ENCODE data around the gene RPUSD1. TPM values are rescaled to one million over a fixed set of nuclear protein-coding genes. Genes with fewer than 3 reads are reported as not detected.

RPUSD1 gene
- total and polyA plus RNA-seq, 2 donors (not counting 3 experiments of a cell fraction or from before 2014, with no cell fraction given): 46.2 to 55.8 TPM

DNA sequence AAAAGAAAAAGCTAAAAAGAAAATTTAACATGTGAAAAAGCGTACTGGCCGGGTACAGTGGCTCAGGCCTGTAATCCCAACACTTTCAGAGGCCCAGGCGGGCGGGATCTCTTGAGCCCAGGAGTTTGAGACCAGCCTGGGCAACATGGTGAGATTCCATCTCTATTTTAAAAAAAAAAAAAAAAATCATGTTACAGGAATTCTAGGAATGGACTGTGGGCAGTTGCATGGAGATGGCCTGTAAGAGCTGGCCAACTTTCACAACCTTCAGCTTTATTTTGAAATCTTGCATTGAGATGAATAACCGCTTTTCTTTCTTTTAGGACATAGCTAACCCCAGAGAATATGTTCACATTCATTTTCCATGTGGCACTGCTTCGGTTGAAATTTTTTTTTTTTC is 39.2 kb downstream of the RPUSD1 start:
- CTCF ChIA-PET: interaction anchor here (1.1 to 1.2 kb wide), 2 partner anchors 12 to 20 kb away, joined by 3 to 4 read pairs; partner anchors contain the start of gene MSLN
- BruUV-seq (replicated peaks): no TSS peak
- Histone ChIP-seq H3K4me3 (replicated peaks in 1 of 3; ENCODE audit: insufficient read depth in 1 of 3, low read depth in 1 of 3, low read length in 3 of 3) (no peak overlapping the region), H3K4me2 (ENCODE audit: insufficient read depth, low read length) (no peak overlapping the region), H3K9me3 (replicated peaks; ENCODE audit: control insufficient read depth, insufficient read depth, low read length) (no peaks in the 10 kb centered on the region), H3K79me2 (ENCODE audit: control insufficient read depth, insufficient read depth, low read length) (no peaks in the 10 kb centered on the region), H3K27me3 (ENCODE audit: control insufficient read depth in 2 of 2, insufficient read depth in 2 of 2, low read length in 2 of 2) (peaks cover 4% of the 10 kb centered on the region in 2 experiments), H3K9me1 (replicated peaks; ENCODE audit: control insufficient read depth, extremely low read depth, insufficient read depth, low read length) (no peaks in the 10 kb centered on the region), H3K9ac (replicated peaks; ENCODE audit: extremely low read depth, insufficient read depth, low read length) (no peak overlapping the region), H3K36me3 (ENCODE audit: control insufficient read depth in 2 of 2, extremely low read depth in 1 of 2, insufficient read depth in 2 of 2, low read length in 2 of 2) (no peaks in the 10 kb centered on the region), H4K20me1 (replicated peaks; ENCODE audit: control insufficient read depth, extremely low read depth, insufficient read depth, low read length) (no peaks in the 10 kb centered on the region), H3K4me1 (ENCODE audit: control insufficient read depth, extremely low read depth, insufficient read depth, low read length) (no peaks in the 10 kb centered on the region), H2AFZ (ENCODE audit: low read depth, low read length) (no peak overlapping the region), H3K27ac (ENCODE audit: insufficient read depth, low read depth, low read length) (no peak overlapping the region)
- DNase-seq (ENCODE audit: low read depth, low spot score) (no peak), FAIRE-seq (no peak)
- TF ChIP-seq EZH2 (IDR thresholded peaks at IDR 0.05; ENCODE audit: borderline replicate concordance, low read depth, low read length, severe bottlenecking) (no peak), MYC (IDR thresholded peaks at IDR 0.05; ENCODE audit: low read depth, low read length) (no peak), POLR2AphosphoS5 (IDR thresholded peaks at IDR 0.05; ENCODE audit: insufficient read depth, low read depth, low read length) (no peak), JUN (IDR thresholded peaks at IDR 0.05; ENCODE audit: borderline replicate concordance, insufficient read depth, insufficient read length, low read depth) (no peak), POLR2A (IDR thresholded peaks at IDR 0.05; ENCODE audit: low read depth, low read length) (no peak), FOS (IDR thresholded peaks at IDR 0.05; ENCODE audit: borderline replicate concordance, insufficient read depth, low read length) (no peak), GATA2 (IDR thresholded peaks at IDR 0.05; ENCODE audit: insufficient read depth, insufficient read length, low read depth, low read length) (no peak)
- TF ChIP-seq, protein P1, sequence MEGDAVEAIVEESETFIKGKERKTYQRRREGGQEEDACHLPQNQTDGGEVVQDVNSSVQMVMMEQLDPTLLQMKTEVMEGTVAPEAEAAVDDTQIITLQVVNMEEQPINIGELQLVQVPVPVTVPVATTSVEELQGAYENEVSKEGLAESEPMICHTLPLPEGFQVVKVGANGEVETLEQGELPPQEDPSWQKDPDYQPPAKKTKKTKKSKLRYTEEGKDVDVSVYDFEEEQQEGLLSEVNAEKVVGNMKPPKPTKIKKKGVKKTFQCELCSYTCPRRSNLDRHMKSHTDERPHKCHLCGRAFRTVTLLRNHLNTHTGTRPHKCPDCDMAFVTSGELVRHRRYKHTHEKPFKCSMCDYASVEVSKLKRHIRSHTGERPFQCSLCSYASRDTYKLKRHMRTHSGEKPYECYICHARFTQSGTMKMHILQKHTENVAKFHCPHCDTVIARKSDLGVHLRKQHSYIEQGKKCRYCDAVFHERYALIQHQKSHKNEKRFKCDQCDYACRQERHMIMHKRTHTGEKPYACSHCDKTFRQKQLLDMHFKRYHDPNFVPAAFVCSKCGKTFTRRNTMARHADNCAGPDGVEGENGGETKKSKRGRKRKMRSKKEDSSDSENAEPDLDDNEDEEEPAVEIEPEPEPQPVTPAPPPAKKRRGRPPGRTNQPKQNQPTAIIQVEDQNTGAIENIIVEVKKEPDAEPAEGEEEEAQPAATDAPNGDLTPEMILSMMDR (IDR thresholded peaks at IDR 0.05; ENCODE audit: extremely low read depth in 1 of 2, insufficient read depth in 1 of 2, low read depth in 1 of 2, low read length in 2 of 2): no peak
- TF ChIP-seq, protein P2, sequence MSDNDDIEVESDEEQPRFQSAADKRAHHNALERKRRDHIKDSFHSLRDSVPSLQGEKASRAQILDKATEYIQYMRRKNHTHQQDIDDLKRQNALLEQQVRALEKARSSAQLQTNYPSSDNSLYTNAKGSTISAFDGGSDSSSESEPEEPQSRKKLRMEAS (IDR thresholded peaks at IDR 0.05; ENCODE audit: insufficient read depth, insufficient read length): no peak
- POLR2A ChIA-PET: interaction anchor here (0.7 kb wide), 1 partner anchor 35 kb away, joined by 3 read pairs; no protein-coding TSS in a partner anchor
- dilution Hi-C loops (cut with MboI; ENCODE audit: extremely low pct_ligation_motif_present, low sequenced_read_pairs): no loop called here
- intact Hi-C loops (cut with micrococcal nuclease): no loop called here
